Ovary (tissue), 9 donors: ENCODE results near the gene SPCS3. TPM values are rescaled to one million over a fixed set of nuclear protein-coding genes. Genes with fewer than 3 reads are reported as not detected.

Experiments used
- DNase-seq, 5 donors: peaks; one replicate each; pipeline ENCODE4 v3.0.0-alpha.2; 2019 to 2020
- H3K27ac ChIP-seq, 2 donors: fragments of 200-600 bp; one replicate each; pipeline versions ENCODE4 v1.5.1 to v1.8.0; 2019 to 2022
- H3K27me3 ChIP-seq: fragments of 200-600 bp; one replicate; pipeline ENCODE4 v1.8.0; 2022
- H3K36me3 ChIP-seq: fragments of 200-600 bp; sonication (generic); one replicate; pipeline ENCODE4 v1.5.1; 2019
- H3K4me1 ChIP-seq: one replicate; pipeline ENCODE4 v1.8.1; 2013; ENCODE audit warnings: mild to moderate bottlenecking, moderate library complexity; ENCODE audit not compliant: insufficient read depth
- H3K4me3 ChIP-seq: fragments of 200-600 bp; sonication (generic); one replicate; pipeline ENCODE4 v1.5.1; 2017
- H3K9me3 ChIP-seq, 2 donors: fragments of 200-600 bp in 1 of 2; sonication (generic) in 1 of 2; one replicate each; pipeline versions ENCODE4 v1.5.1 to v1.8.1; 2013 to 2019; ENCODE audit warnings: mild to moderate bottlenecking in 1 of 2, moderate library complexity in 1 of 2
- CTCF ChIP-seq, 3 donors: fragments of 450-650 bp in 2 of 3; fragments of 200-600 bp in 1 of 3; IDR thresholded peaks; one replicate each; pipeline versions ENCODE4 v1.5.1 to v1.8.0; 2016 to 2022; ENCODE audit warnings: antibody characterized with exemption in 3 of 3, mild to moderate bottlenecking in 1 of 3
- EP300 ChIP-seq: sonication (generic); formaldehyde crosslinking; IDR thresholded peaks from one replicate; pipeline ENCODE4 v1.6.1; 2017; ENCODE audit warnings: antibody characterized with exemption
- POLR2A ChIP-seq: fragments of 450-650 bp; IDR thresholded peaks from one replicate; pipeline ENCODE4 v1.6.1; 2017; ENCODE audit warnings: antibody characterized with exemption, mild to moderate bottlenecking, moderate library complexity
- WGBS, 3 donors: extraction: QIAGEN DNeasy Blood & Tissue Kit in 1 of 3; methylation state at CpG; one replicate each; pipeline versions ENCODE4 v1.1.5 to v1.1.7; 2013 to 2017; 5-methylcytosine and 5-hydroxymethylcytosine counted together
- intact Hi-C, 4 donors: fragments of 100-400 bp; cut with DNase I; formaldehyde crosslinking; loops; one replicate each; pipeline versions ENCODE4 v1.11.0 to v1.15.1; 2022 to 2023
- polyA plus RNA-seq, 2 donors: library from polyadenylated mRNA; stranded (reverse); fragments of 200-250 nt in 1 of 2; fragments of 350-450 nt in 1 of 2; fragmentation: Illumina TruSeq in 1 of 2; extraction: RNeasy Lipid Tissue Mini Kit (QIAGEN cat#74804) in 1 of 2; gene quantifications; one replicate each; pipeline ENCODE4 v1.2.3, GENCODE V29; 2013 to 2014
- total RNA-seq, 7 donors: library from RNA; depleted of rRNA in 2 of 7; stranded (reverse); fragments of >200 nt in 2 of 7; fragmentation: NEBNext Ultra II Directional in 3 of 7; extraction: Animal tissue kit (Norgen Biotek cat#: 25700) in 3 of 7; gene quantifications; one replicate each; pipeline versions ENCODE4 v1.1.0 to v1.2.4, GENCODE V29; 2016 to 2023
- donor health status: DM: no; HTN: no; CAD: no; lungs with moderate emphysema.
- donor health status: DM: no; HTN: no; CAD: no.
- donor health status: Bipolar disorder and iron deficiency.
- donor health status: DM: yes; HTN: yes; CAD: no.
- donor health status: DM: no; HTN: no; CAD: no.
- donor health status: DM: yes; HTN: yes; CAD: no.

Gene SPCS3
- total and polyA plus RNA-seq, 9 donors: 18.5 to 89.3 (median 57.4) TPM

GRCh38 chr4:176309772-176310171 lies 10.0 kb upstream of the SPCS3 start:
- Histone ChIP-seq H3K9me3 (no peaks in the 10 kb centered on the region), H3K36me3 (no peaks in the 10 kb centered on the region), H3K4me3 (no peak overlapping the region), H3K4me1 (no peaks in the 10 kb centered on the region), H3K27me3 (no peaks in the 10 kb centered on the region), H3K27ac (no peak overlapping the region)
- intact Hi-C loops: no loop called here
- TF ChIP-seq EP300 (no peak), CTCF (IDR thresholded peaks at IDR 0.05) (no peak), POLR2A (no peak)
- no peak for DNase-seq

GRCh38 chr4:176313596-176314336 lies 6.0 kb upstream of the SPCS3 start:
- no peaks in the 10 kb centered on the region for H3K36me3 ChIP-seq
- no peak for TF ChIP-seq CTCF (IDR thresholded peaks at IDR 0.05)
- TF ChIP-seq POLR2A: no peak
- no peak for TF ChIP-seq EP300
- H3K9me3 ChIP-seq: no peaks in the 10 kb centered on the region
- intact Hi-C loops: no loop called here
- no peaks in the 10 kb centered on the region for H3K27me3 ChIP-seq
- H3K4me1 ChIP-seq: no peaks in the 10 kb centered on the region
- no peak overlapping the region for H3K4me3 ChIP-seq
- H3K27ac ChIP-seq: no peak overlapping the region
- DNase-seq: no peak
- WGBS, 3 donors: 55 to 63% (median 61%) methylated on average over 7 of the region's 7 CpGs

- DNase-seq: no peak
- WGBS, 3 donors: 4 to 5% (median 5%) methylated on average over 13 of the region's 13 CpGs
- TF ChIP-seq POLR2A (no peak), CTCF (IDR thresholded peaks at IDR 0.05) (no peak), EP300 (no peak)
- intact Hi-C loops: no loop called here
- no peaks in the 10 kb centered on the region for H3K36me3 ChIP-seq
- peak overlapping the region; percentile 33 to 97 for H3K27ac ChIP-seq
- H3K27me3 ChIP-seq: no peaks in the 10 kb centered on the region
- H3K4me3 ChIP-seq: peak overlapping the region; percentile 62
- peaks cover 1% of the 10 kb centered on the region for H3K4me1 ChIP-seq
- no peaks in the 10 kb centered on the region for H3K9me3 ChIP-seq
Measured at GRCh38 chr4:176319151-176319703, 539 bp upstream of the SPCS3 start.

GRCh38 chr4:176320340-176320975 lies 692 bp downstream of the SPCS3 start:
- peak overlapping the region; percentile 89 to 97 for H3K27ac ChIP-seq

More at GRCh38 chr4:176320340-176320975, 692 bp downstream of the SPCS3 start:
- TF ChIP-seq POLR2A (peak; percentile 20), CTCF (IDR thresholded peaks at IDR 0.05) (no peak), EP300 (no peak)
- H3K9me3 ChIP-seq: no peaks in the 10 kb centered on the region
- no peaks in the 10 kb centered on the region for H3K27me3 ChIP-seq
- peak; percentile 77 to 90 (median 84) for DNase-seq
- intact Hi-C loops: loop anchor here in 1 of 4 donors (10.0 kb wide), 1 partner anchor 126 kb away; the partner anchor contains the start of gene SPATA4
- no peaks in the 10 kb centered on the region for H3K36me3 ChIP-seq
- H3K4me1 ChIP-seq: peaks cover 1% of the 10 kb centered on the region
- peak overlapping the region; percentile 62 for H3K4me3 ChIP-seq
- 0 to 1% (median 0%) methylated on average over 44 of the region's 44 CpGs for WGBS, 3 donors
